Fibroblast of pulmonary artery (primary cell): ENCODE measurements around the gene MPRIP.

ENCODE experiments used
- DNase-seq: peaks from one replicate; pipeline ENCODE4 v3.0.0-alpha.2; 2010; ENCODE audit warnings: low read depth
- H3K4me3 ChIP-seq: replicated peaks from 2 replicates; pipeline ENCODE4 v1.5.1; 2011; ENCODE audit warnings: low read depth, mild to moderate bottlenecking, control low read depth, low read length, moderate library complexity
- CTCF ChIP-seq: IDR thresholded peaks from 2 replicates; pipeline ENCODE4 v1.5.1; 2011; ENCODE audit warnings: mild to moderate bottlenecking, control low read depth, low read length, inconsistent platforms; ENCODE audit errors: missing control alignments

MPRIP gene

GRCh38 chr17:17072546-17072945, 30.3 kb downstream of the MPRIP start:
- no peak for DNase-seq
- H3K4me3 ChIP-seq = no peak overlapping the region
- no peak for TF ChIP-seq CTCF

GRCh38 chr17:17073030-17073564, 30.8 kb downstream of the MPRIP start:
- no peak overlapping the region for H3K4me3 ChIP-seq
- no peak for TF ChIP-seq CTCF
- no peak for DNase-seq

GRCh38 chr17:17073581-17074403, 31.5 kb downstream of the MPRIP start:
- no peak overlapping the region for H3K4me3 ChIP-seq
- TF ChIP-seq CTCF = no peak
- DNase-seq = no peak

DNA sequence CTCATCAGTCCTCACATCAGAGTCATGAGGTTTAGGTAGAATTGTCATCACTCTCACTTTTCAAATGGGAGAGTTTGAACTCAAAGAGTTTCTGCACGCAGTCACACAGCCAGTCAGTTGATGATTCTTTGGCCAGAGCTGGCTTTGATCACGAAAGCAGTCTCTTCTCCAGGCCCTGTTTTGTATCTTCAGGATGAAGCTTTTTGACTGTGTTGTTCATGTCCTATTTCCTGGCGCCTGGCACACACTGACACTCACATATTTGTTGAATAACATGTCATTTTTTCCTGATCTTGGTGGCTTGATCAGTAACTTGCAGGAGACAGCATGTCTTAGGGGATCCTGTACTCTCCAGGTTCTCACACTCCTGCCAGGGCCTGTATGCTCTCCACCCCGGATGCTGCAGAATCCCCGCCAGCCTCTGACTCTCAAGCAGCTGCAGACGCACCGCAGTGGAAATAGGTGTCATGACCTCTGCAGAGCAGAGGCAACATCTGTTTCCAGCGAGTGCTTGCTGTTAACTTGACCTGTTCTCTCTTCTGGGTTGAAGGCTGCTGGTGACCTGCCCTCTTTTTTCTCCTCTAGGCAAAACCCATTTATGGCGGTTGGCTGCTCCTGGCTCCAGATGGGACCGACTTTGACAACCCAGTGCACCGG, 33.0 kb downstream of the MPRIP start:
- DNase-seq = peak; percentile 79
- no peak for TF ChIP-seq CTCF

DNA sequence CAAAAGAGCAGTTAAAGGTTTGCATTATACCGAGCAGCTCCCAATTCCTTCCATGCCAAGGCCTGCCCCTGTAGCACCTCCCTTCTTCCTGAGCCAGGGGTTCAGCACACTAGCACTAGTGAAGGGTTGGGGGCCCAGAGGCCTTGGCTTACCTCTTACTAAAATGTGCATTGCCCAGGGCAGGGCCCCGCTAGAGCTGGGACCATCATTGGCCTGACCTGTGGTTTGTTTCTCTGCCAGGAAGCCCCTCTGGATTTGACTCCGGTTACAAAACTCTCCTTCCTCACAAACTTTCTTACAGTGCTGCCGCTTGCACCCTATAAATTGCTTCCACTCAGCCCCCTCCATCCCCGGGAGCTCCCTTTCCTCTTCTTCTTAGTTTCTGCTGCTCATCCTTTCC, 33.8 kb downstream of the MPRIP start:
- no peak for TF ChIP-seq CTCF
- H3K4me3 ChIP-seq = no peak overlapping the region
- DNase-seq = no peak

More for the DNA sequence above, 33.0 kb downstream of the MPRIP start:
- no peak overlapping the region for H3K4me3 ChIP-seq

DNA sequence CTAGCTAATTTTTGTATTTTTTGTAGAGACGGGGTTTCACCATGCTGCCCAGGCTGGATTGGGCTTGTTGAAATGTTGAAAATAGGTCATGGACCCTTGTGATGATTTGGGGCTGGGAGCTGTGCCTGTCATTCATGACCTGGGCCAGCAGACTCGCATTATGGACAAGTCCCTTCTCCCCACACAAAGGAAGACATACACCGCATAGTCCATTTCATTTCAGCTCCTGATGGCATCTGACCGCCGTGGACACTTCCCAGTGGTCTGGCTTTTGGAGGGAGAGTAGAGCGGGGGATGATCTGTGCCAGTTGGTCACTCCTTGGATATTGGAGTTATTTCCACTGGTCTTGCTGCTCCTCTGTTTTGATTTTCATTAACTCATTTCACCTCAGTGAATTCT, 34.8 kb downstream of the MPRIP start:
- H3K4me3 ChIP-seq = no peak overlapping the region
- no peak for DNase-seq
- TF ChIP-seq CTCF = no peak
